Ramos (cell line): ENCODE measurements around the gene THOC3.
"Not testable (repeated sequence)": the region's sequence is repeated elsewhere in the genome, so short reads cannot be mapped to it uniquely, and the experiment has no call there.

ENCODE experiments used
- in situ Hi-C: fragments of 300-500 bp; cut with MboI; formaldehyde crosslinking; loops from one replicate; pipeline ENCODE4 v1.14.3; 2022; ENCODE audit warnings: low sequenced_read_pairs; ENCODE audit not compliant: unreplicated experiment

Gene THOC3

GRCh38 chr5:175967471-175968372, at the start of gene THOC3:
Gene THOC3 (minus strand): TSS chr5:175968315. CDS start chr5:175968208, 107 bp downstream.
- in situ Hi-C loops, result not testable (repeated sequence)

GRCh38 chr5:176017324-176017723, 49.2 kb upstream of the THOC3 start:
- in situ Hi-C loops, result not testable (repeated sequence)

- in situ Hi-C loops, result not testable (repeated sequence)
Measured at GRCh38 chr5:176014360-176014759, 46.2 kb upstream of the THOC3 start.

GRCh38 chr5:176011088-176011487, 43.0 kb upstream of the THOC3 start:
- in situ Hi-C loops, result not testable (repeated sequence)

- in situ Hi-C loops, result not testable (repeated sequence)
Measured at GRCh38 chr5:176010202-176010601, 42.1 kb upstream of the THOC3 start.

- in situ Hi-C loops, result not testable (repeated sequence)
Measured at GRCh38 chr5:176007220-176007619, 39.1 kb upstream of the THOC3 start.

GRCh38 chr5:176006819-176007218, 38.7 kb upstream of the THOC3 start:
- in situ Hi-C loops, result not testable (repeated sequence)

- in situ Hi-C loops, result not testable (repeated sequence)
Measured at GRCh38 chr5:175997979-175998378, 29.9 kb upstream of the THOC3 start.

- in situ Hi-C loops, result not testable (repeated sequence)
Measured at GRCh38 chr5:175997495-175997894, 29.4 kb upstream of the THOC3 start.

GRCh38 chr5:175996791-175997190, 28.7 kb upstream of the THOC3 start:
- in situ Hi-C loops, result not testable (repeated sequence)

- in situ Hi-C loops, result not testable (repeated sequence)
Measured at GRCh38 chr5:175995506-175995905, 27.4 kb upstream of the THOC3 start.

GRCh38 chr5:175979371-175979995, 11.4 kb upstream of the THOC3 start:
- in situ Hi-C loops, result not testable (repeated sequence)

- in situ Hi-C loops, result not testable (repeated sequence)
Measured at GRCh38 chr5:175968381-175968780, 266 bp upstream of the THOC3 start.

GRCh38 chr5:175962329-175962728, 5.8 kb downstream of the THOC3 start:
- in situ Hi-C loops, result not testable (repeated sequence)

GRCh38 chr5:175960228-175960627, 7.9 kb downstream of the THOC3 start:
- in situ Hi-C loops, result not testable (repeated sequence)

GRCh38 chr5:175958515-175958914, 9.6 kb downstream of the THOC3 start:
- in situ Hi-C loops, result not testable (repeated sequence)

GRCh38 chr5:175954107-175954506, 14.0 kb downstream of the THOC3 start:
- in situ Hi-C loops, result not testable (repeated sequence)

- in situ Hi-C loops, result not testable (repeated sequence)
Measured at GRCh38 chr5:175952810-175953209, 15.3 kb downstream of the THOC3 start.

- in situ Hi-C loops, result not testable (repeated sequence)
Measured at GRCh38 chr5:175951339-175951969, 16.7 kb downstream of the THOC3 start.

GRCh38 chr5:175948329-175949108, 19.6 kb downstream of the THOC3 start:
- in situ Hi-C loops, result not testable (repeated sequence)
